ENCODE results near the gene TAOK1.

TAOK1 gene

DNA sequence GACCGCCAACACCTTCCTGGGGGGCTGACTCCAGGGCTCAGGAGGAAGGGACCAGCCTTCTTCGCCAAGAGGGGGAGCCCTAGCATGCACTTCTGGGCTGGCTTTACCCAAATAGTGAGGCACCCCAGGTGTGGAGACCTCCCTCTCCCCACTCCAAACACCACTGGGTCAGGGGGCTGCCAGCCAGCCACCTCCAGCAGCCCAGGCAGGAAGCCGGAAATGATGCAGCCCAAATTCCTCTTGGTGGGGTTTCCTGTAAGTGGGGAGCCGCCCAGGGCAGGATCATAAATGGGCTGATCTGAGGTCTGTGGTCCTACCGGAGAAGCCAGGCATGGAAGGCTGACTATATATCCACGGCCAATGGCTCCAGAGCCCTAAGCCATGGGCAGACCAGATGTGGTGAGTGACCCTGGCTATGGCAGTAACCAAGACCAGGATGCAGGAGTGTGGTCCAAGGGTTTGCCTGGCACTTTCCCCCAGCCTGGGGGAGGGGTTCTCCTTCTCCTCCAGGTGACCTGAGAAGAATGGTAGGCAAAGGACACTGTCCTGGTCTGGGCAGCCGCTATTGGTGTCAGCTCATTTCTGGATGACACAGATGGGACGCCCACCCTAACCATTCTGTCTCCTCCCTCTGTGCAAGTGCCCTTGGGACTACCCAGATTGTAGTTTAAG is 195.1 kb downstream of the TAOK1 start:
- Histone ChIP-seq H3K4me3 (ENCODE audit: low read length, poor library complexity, severe bottlenecking) (no peak overlapping the region), H3K36me3 (ENCODE audit: insufficient read depth, low read length) (peaks cover 14% of the 10 kb centered on the region; the same call in 1 of the 2 replicates), H4K20me1 (ENCODE audit: insufficient read depth, low read length, poor library complexity, severe bottlenecking) (peaks cover 48% of the 10 kb centered on the region), H3K9me3 (ENCODE audit: insufficient read depth, low read depth, low read length) (no peaks in the 10 kb centered on the region), H3K9ac (ENCODE audit: low read depth, low read length, poor library complexity, severe bottlenecking) (peak overlapping the region; percentile 83), H3K79me2 (ENCODE audit: insufficient read depth, low read length) (peaks cover 65% of the 10 kb centered on the region), H3K27me3 (ENCODE audit: insufficient read depth, low read length, poor library complexity, severe bottlenecking) (no peaks in the 10 kb centered on the region), H3K4me1 (ENCODE audit: insufficient read depth, low read length, poor library complexity, severe bottlenecking) (peaks cover 49% of the 10 kb centered on the region), H3K4me2 (ENCODE audit: low read depth, low read length, poor library complexity, severe bottlenecking) (peak overlapping the region; percentile 43), H3K9me2 (replicated peaks; ENCODE audit: low read depth, low read length) (no peaks in the 10 kb centered on the region), H3F3A (ENCODE audit: low read depth) (no peaks in the 10 kb centered on the region), H2AFZ (ENCODE audit: low read length) (no peak overlapping the region)
- no peak for TF ChIP-seq EZH2phosphoT487 (IDR thresholded peaks at IDR 0.05; ENCODE audit: borderline replicate concordance)
- TF ChIP-seq, protein P1, sequence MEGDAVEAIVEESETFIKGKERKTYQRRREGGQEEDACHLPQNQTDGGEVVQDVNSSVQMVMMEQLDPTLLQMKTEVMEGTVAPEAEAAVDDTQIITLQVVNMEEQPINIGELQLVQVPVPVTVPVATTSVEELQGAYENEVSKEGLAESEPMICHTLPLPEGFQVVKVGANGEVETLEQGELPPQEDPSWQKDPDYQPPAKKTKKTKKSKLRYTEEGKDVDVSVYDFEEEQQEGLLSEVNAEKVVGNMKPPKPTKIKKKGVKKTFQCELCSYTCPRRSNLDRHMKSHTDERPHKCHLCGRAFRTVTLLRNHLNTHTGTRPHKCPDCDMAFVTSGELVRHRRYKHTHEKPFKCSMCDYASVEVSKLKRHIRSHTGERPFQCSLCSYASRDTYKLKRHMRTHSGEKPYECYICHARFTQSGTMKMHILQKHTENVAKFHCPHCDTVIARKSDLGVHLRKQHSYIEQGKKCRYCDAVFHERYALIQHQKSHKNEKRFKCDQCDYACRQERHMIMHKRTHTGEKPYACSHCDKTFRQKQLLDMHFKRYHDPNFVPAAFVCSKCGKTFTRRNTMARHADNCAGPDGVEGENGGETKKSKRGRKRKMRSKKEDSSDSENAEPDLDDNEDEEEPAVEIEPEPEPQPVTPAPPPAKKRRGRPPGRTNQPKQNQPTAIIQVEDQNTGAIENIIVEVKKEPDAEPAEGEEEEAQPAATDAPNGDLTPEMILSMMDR (conservative IDR thresholded peaks at IDR 0.05; ENCODE audit: low read length) = peak; percentile 52

- no peak overlapping the region for H2AFZ ChIP-seq (ENCODE audit: low read length)
- peaks cover 48% of the 10 kb centered on the region for H4K20me1 ChIP-seq (ENCODE audit: insufficient read depth, low read length, poor library complexity, severe bottlenecking)
- H3K36me3 ChIP-seq (ENCODE audit: insufficient read depth, low read length) = peaks cover 6% of the 10 kb centered on the region; the same call in 1 of the 2 replicates
- H3K79me2 ChIP-seq (ENCODE audit: insufficient read depth, low read length) = peaks cover 69% of the 10 kb centered on the region
- H3K9me2 ChIP-seq (replicated peaks; ENCODE audit: low read depth, low read length) = no peaks in the 10 kb centered on the region
- peaks cover 61% of the 10 kb centered on the region for H3K4me1 ChIP-seq (ENCODE audit: insufficient read depth, low read length, poor library complexity, severe bottlenecking)
- H3K9ac ChIP-seq (ENCODE audit: low read depth, low read length, poor library complexity, severe bottlenecking) = peak overlapping the region; percentile 83
- no peaks in the 10 kb centered on the region for H3K9me3 ChIP-seq (ENCODE audit: insufficient read depth, low read depth, low read length)
- H3K4me2 ChIP-seq (ENCODE audit: low read depth, low read length, poor library complexity, severe bottlenecking) = peak overlapping the region; percentile 95
- no peaks in the 10 kb centered on the region for H3K27me3 ChIP-seq (ENCODE audit: insufficient read depth, low read length, poor library complexity, severe bottlenecking)
- H3K4me3 ChIP-seq (ENCODE audit: low read length, poor library complexity, severe bottlenecking) = peak overlapping the region; percentile 88
- TF ChIP-seq EZH2phosphoT487 (IDR thresholded peaks at IDR 0.05; ENCODE audit: borderline replicate concordance) = no peak
- TF ChIP-seq, protein P1 (conservative IDR thresholded peaks at IDR 0.05; ENCODE audit: low read length) = no peak
- H3F3A ChIP-seq (ENCODE audit: low read depth) = no peaks in the 10 kb centered on the region
Measured at GRCh38 chr17:29586676-29587469, 196.7 kb downstream of the TAOK1 start.

- peaks cover 68% of the 10 kb centered on the region for H3K4me1 ChIP-seq (ENCODE audit: insufficient read depth, low read length, poor library complexity, severe bottlenecking)
Measured at GRCh38 chr17:29587591-29587990, 197.4 kb downstream of the TAOK1 start.

More at GRCh38 chr17:29587591-29587990, 197.4 kb downstream of the TAOK1 start:
- peak overlapping the region; percentile 83 for H3K9ac ChIP-seq (ENCODE audit: low read depth, low read length, poor library complexity, severe bottlenecking)
- H3K4me2 ChIP-seq (ENCODE audit: low read depth, low read length, poor library complexity, severe bottlenecking) = peak overlapping the region; percentile 95
- H3K79me2 ChIP-seq (ENCODE audit: insufficient read depth, low read length) = peaks cover 69% of the 10 kb centered on the region
- H3K4me3 ChIP-seq (ENCODE audit: low read length, poor library complexity, severe bottlenecking) = peak overlapping the region; percentile 88
- no peak overlapping the region for H2AFZ ChIP-seq (ENCODE audit: low read length)
- no peaks in the 10 kb centered on the region for H3K27me3 ChIP-seq (ENCODE audit: insufficient read depth, low read length, poor library complexity, severe bottlenecking)
- peaks cover 48% of the 10 kb centered on the region for H4K20me1 ChIP-seq (ENCODE audit: insufficient read depth, low read length, poor library complexity, severe bottlenecking)
- TF ChIP-seq EZH2phosphoT487 (IDR thresholded peaks at IDR 0.05; ENCODE audit: borderline replicate concordance) = no peak
- TF ChIP-seq, protein P1 (conservative IDR thresholded peaks at IDR 0.05; ENCODE audit: low read length) = no peak
- H3F3A ChIP-seq (ENCODE audit: low read depth) = no peaks in the 10 kb centered on the region
- no peaks in the 10 kb centered on the region for H3K9me3 ChIP-seq (ENCODE audit: insufficient read depth, low read depth, low read length)
- no peaks in the 10 kb centered on the region; the same call in 1 of the 2 replicates for H3K36me3 ChIP-seq (ENCODE audit: insufficient read depth, low read length)
- H3K9me2 ChIP-seq (replicated peaks; ENCODE audit: low read depth, low read length) = no peaks in the 10 kb centered on the region
